Loucy (cell line): ENCODE results near the gene LBHD2.

Experiments used
- CTCF ChIP-seq: fragments of 200-600 bp; sonication (generic); conservative IDR thresholded peaks from 2 replicates; pipeline ENCODE4 v1.5.1; 2014; ENCODE audit warnings: mild to moderate bottlenecking, antibody characterized with exemption, low read length
- EZH2phosphoT487 ChIP-seq: fragments of 200-600 bp; IDR thresholded peaks from 2 replicates; pipeline ENCODE4 v1.6.1; 2018; ENCODE audit warnings: antibody characterized with exemption, mild to moderate bottlenecking, moderate library complexity, borderline replicate concordance

- TF ChIP-seq CTCF (no peak), EZH2phosphoT487 (no peak)
These were observed 34.8 kb downstream of the LBHD2 start for GRCh38 chr14:103118663-103119404.
